Measurements from ENCODE around the gene SMARCA4. TPM values are rescaled to one million over a fixed set of nuclear protein-coding genes. Genes with fewer than 3 reads are reported as not detected.

The SMARCA4 gene
- total RNA-seq, 4 donors from 2014 or later: 68.3 to 208 (median 114) TPM

GRCh38 chr19:10966809-10967208, 6.0 kb downstream of the SMARCA4 start:
- TF ChIP-seq CTCF (IDR thresholded peaks at IDR 0.05) (no peak), POLR2A (IDR thresholded peaks at IDR 0.05) (no peak)
- no peak for DNase-seq
- H3K36me3 ChIP-seq: no peaks in the 10 kb centered on the region
- H3K27ac ChIP-seq: no peak overlapping the region
- peaks cover 0 to 31% (median 13%) of the 10 kb centered on the region in 4 donors for H3K4me1 ChIP-seq
- H3K9me3 ChIP-seq: no peaks in the 10 kb centered on the region
- H3K27me3 ChIP-seq: no peaks in the 10 kb centered on the region
- no peak overlapping the region for H3K4me3 ChIP-seq

DNA sequence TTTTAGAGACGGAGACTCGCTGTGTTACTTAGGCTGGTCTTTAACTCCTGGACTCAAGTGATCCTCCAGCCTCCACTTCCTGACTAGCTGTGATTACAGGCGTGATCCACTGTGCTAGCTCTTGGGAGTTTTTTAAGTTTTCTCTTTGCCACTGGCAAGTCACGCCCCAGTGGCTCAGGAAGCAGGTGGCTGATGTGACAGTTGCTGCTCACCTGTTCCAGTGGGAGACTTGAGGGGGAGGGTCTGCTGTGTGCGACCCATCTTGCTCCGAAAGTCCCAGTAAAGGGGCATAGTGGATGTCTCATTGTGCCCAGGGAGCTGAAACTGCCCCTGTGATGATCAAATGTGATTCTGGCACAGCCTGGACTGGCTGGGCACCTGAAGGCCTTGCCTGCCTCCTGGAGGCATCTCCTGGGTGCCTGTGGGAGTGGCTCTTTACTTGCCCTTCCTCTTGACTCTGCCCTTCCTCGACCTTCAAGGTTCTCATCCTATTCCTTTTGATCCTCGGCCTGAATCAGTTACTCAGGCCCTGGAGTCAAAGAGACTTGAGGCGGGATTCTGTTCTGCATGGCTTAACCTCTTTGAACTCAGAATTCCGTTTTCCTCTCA, 7.8 kb downstream of the SMARCA4 start:
- H3K27ac ChIP-seq: peak overlapping the region in 2 of 4 donors; percentile 38 to 50
- TF ChIP-seq CTCF (IDR thresholded peaks at IDR 0.05) (peak in 4 of 6 experiments; percentile 5 to 45 (median 32)), POLR2A (IDR thresholded peaks at IDR 0.05) (no peak)
- H3K36me3 ChIP-seq: no peaks in the 10 kb centered on the region
- H3K9me3 ChIP-seq: no peaks in the 10 kb centered on the region
- no peaks in the 10 kb centered on the region for H3K27me3 ChIP-seq
- H3K4me3 ChIP-seq: no peak overlapping the region
- peaks cover 0 to 15% (median 2%) of the 10 kb centered on the region in 4 donors for H3K4me1 ChIP-seq
- DNase-seq: peak in 2 of 3 donors; percentile 34 to 53

- H3K27me3 ChIP-seq: no peaks in the 10 kb centered on the region
- DNase-seq: no peak
- H3K4me1 ChIP-seq: peaks cover 0 to 23% (median 2%) of the 10 kb centered on the region in 4 donors
- H3K9me3 ChIP-seq: no peaks in the 10 kb centered on the region
- no peak for TF ChIP-seq POLR2A (IDR thresholded peaks at IDR 0.05)
- no peak for TF ChIP-seq CTCF (IDR thresholded peaks at IDR 0.05)
- H3K36me3 ChIP-seq: no peaks in the 10 kb centered on the region
- no peak overlapping the region for H3K27ac ChIP-seq
- H3K4me3 ChIP-seq: no peak overlapping the region
Observed at GRCh38 chr19:10971107-10971726, 10.4 kb downstream of the SMARCA4 start.

DNA sequence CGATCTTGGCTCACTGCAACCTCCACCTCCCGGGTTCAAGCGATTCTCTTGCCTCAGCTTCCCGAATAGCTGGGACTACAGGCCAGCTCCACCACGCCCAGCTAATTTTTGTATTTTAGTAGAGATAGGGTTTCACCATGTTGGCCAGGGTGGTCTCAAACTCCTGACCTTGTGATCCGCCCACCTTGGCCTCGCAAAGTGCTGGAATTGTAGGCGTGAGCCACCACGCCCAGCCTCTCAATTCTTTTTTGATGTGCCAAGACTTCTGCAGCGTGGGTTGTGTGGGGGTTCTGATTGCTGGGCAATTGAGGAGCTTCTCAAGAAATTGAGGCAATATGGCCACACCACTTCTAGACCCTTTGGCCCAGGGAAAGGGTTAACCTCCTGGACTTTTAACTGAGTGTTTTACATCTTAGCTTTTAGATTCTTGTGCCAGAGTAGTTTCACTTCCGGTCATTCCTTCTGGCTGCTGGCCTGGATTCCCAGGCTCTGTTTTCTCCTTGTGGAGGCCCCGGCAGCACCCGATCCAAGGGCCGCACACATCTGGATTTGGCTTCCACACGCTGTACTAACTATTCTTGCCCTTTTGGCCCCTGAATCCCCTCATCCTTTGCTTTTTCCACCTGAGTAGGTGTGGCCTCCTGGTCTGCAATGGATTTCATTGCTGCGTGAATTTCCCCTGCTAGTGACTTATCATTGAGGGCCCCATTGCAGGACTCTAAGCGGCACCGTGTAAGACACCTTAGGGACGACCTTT, 14.7 kb downstream of the SMARCA4 start:
- peak overlapping the region in 3 of 4 donors; percentile 45 to 68 (median 60) for H3K27ac ChIP-seq

More for the DNA sequence above, 14.7 kb downstream of the SMARCA4 start:
- no peaks in the 10 kb centered on the region for H3K9me3 ChIP-seq
- TF ChIP-seq POLR2A (IDR thresholded peaks at IDR 0.05) (no peak), CTCF (IDR thresholded peaks at IDR 0.05) (no peak)
- no peaks in the 10 kb centered on the region for H3K36me3 ChIP-seq
- H3K4me3 ChIP-seq: no peak overlapping the region
- peak in 2 of 3 donors; percentile 48 to 52 for DNase-seq
- H3K27me3 ChIP-seq: no peaks in the 10 kb centered on the region
- peaks cover 0 to 21% (median 0%) of the 10 kb centered on the region in 4 donors for H3K4me1 ChIP-seq

All from Peyer's patch (tissue), 4 donors.